ENCODE results near the gene ARHGAP10. TPM values are rescaled to one million over a fixed set of nuclear protein-coding genes. Genes with fewer than 3 reads are reported as not detected.

Gene ARHGAP10
- total RNA-seq, 6 experiments from 2014 or later, result 5.5 to 13.3 (median 10.4) TPM

- H3K36me3 ChIP-seq, result no peaks in the 10 kb centered on the region
- peak; percentile 59 to 76 (median 69) for ATAC-seq
- H3K4me1 ChIP-seq, result no peaks in the 10 kb centered on the region
- DNase-seq, result no peak
- TF ChIP-seq CTCF (IDR thresholded peaks at IDR 0.05), result peak; percentile 26 to 44 (median 34)
- TF ChIP-seq POLR2A (IDR thresholded peaks at IDR 0.05), result no peak
- H3K27me3 ChIP-seq, result no peaks in the 10 kb centered on the region
- WGBS (ENCODE audit: insufficient coverage, low coverage, low lambda C conversion rate, missing lambda C conversion rate), result 33% methylated on average over 3 of the region's 3 CpGs
- intact Hi-C loops (cut with DNase I), result no loop called here
- no peaks in the 10 kb centered on the region for H3K9me3 ChIP-seq
- H3K27ac ChIP-seq, result no peak overlapping the region
- no peak overlapping the region for H3K4me3 ChIP-seq
Observed at GRCh38 chr4:147924604-147925412, 192.9 kb downstream of the ARHGAP10 start.

GRCh38 chr4:147927377-147928137 is 195.7 kb downstream of the ARHGAP10 start:
- Histone ChIP-seq H3K9me3 (no peaks in the 10 kb centered on the region), H3K4me1 (no peaks in the 10 kb centered on the region), H3K27ac (no peak overlapping the region), H3K36me3 (no peaks in the 10 kb centered on the region), H3K27me3 (no peaks in the 10 kb centered on the region), H3K4me3 (no peak overlapping the region)
- DNase-seq (no peak), ATAC-seq (no peak)
- no peak for TF ChIP-seq CTCF (IDR thresholded peaks at IDR 0.05)
- no peak for TF ChIP-seq POLR2A (IDR thresholded peaks at IDR 0.05)
- WGBS (ENCODE audit: insufficient coverage, low coverage, low lambda C conversion rate, missing lambda C conversion rate), result 76% methylated on average over 6 of the region's 11 CpGs
- intact Hi-C loops (cut with DNase I), result no loop called here

GRCh38 chr4:147928400-147928799 is 196.5 kb downstream of the ARHGAP10 start:
- 88% methylated on average over 4 of the region's 5 CpGs for WGBS (ENCODE audit: insufficient coverage, low coverage, low lambda C conversion rate, missing lambda C conversion rate)
- H3K36me3 ChIP-seq, result no peaks in the 10 kb centered on the region
- DNase-seq, result no peak
- H3K27me3 ChIP-seq, result no peaks in the 10 kb centered on the region
- no peak overlapping the region for H3K27ac ChIP-seq
- no peaks in the 10 kb centered on the region for H3K4me1 ChIP-seq
- intact Hi-C loops (cut with DNase I), result no loop called here
- ATAC-seq, result no peak
- H3K4me3 ChIP-seq, result no peak overlapping the region
- no peaks in the 10 kb centered on the region for H3K9me3 ChIP-seq
- TF ChIP-seq CTCF (IDR thresholded peaks at IDR 0.05), result no peak
- no peak for TF ChIP-seq POLR2A (IDR thresholded peaks at IDR 0.05)

GRCh38 chr4:147929746-147930145 is 197.9 kb downstream of the ARHGAP10 start:
- no peak for DNase-seq
- Histone ChIP-seq H3K4me3 (no peak overlapping the region), H3K4me1 (no peaks in the 10 kb centered on the region), H3K36me3 (no peaks in the 10 kb centered on the region), H3K27me3 (no peaks in the 10 kb centered on the region), H3K9me3 (no peaks in the 10 kb centered on the region), H3K27ac (no peak overlapping the region)
- WGBS (ENCODE audit: insufficient coverage, low coverage, low lambda C conversion rate, missing lambda C conversion rate), result 33% methylated on average over 1 of the region's 1 CpG
- intact Hi-C loops (cut with DNase I), result no loop called here
- peak in 1 of 4 donors; percentile 84 for ATAC-seq
- no peak for TF ChIP-seq POLR2A (IDR thresholded peaks at IDR 0.05)
- no peak for TF ChIP-seq CTCF (IDR thresholded peaks at IDR 0.05)

All from right lobe of liver (tissue), 6 donors.